ENCODE results near the gene S100PBP.

DNA sequence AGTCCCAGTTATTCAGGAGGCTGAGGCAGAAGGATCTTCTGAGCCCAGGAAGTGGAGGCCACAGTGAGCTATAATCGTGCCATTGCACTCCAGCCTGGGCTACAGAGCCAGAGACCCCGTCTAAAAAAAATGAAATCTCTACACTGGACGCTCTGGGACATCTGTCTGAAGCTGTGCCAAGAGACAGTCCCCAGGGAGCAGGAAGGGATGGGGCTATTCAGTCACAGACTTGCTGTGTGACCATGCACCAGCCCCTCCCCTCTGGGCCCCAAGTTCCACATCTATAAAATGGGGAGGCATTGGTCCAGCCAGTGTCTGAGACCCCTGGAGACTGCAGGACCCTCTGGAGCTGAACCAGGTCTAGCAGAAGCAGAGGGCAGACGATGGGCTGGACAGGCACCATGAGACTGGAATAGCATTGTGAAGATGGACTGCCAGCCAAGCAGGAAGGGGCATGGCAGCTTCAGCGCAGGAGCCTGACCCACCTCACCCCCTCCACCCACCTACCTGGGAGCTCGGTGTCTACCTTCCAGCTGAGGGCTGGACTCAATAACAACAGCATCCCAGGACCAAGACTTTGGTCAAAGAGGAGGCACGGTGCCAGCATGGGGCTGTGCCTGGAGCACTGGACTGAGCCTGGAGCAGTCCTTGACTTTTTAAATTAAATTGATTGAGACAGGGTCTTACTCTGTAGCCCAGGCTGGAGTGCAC lies 82.3 kb downstream of the S100PBP start:
- TF ChIP-seq, protein P1, sequence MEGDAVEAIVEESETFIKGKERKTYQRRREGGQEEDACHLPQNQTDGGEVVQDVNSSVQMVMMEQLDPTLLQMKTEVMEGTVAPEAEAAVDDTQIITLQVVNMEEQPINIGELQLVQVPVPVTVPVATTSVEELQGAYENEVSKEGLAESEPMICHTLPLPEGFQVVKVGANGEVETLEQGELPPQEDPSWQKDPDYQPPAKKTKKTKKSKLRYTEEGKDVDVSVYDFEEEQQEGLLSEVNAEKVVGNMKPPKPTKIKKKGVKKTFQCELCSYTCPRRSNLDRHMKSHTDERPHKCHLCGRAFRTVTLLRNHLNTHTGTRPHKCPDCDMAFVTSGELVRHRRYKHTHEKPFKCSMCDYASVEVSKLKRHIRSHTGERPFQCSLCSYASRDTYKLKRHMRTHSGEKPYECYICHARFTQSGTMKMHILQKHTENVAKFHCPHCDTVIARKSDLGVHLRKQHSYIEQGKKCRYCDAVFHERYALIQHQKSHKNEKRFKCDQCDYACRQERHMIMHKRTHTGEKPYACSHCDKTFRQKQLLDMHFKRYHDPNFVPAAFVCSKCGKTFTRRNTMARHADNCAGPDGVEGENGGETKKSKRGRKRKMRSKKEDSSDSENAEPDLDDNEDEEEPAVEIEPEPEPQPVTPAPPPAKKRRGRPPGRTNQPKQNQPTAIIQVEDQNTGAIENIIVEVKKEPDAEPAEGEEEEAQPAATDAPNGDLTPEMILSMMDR (IDR thresholded peaks at IDR 0.05), result no peak
- TF ChIP-seq POLR2A (IDR thresholded peaks at IDR 0.05), result no peak
